Measurements from ENCODE around the gene STK32B. TPM values are rescaled to one million over a fixed set of nuclear protein-coding genes. Genes with fewer than 3 reads are reported as not detected.

Gene STK32B
- total and polyA plus RNA-seq, 2 of the 8 experiments (the other 6 are each of a cell fraction or from before 2014, with no cell fraction given): 2.3 to 2.5 TPM

DNA sequence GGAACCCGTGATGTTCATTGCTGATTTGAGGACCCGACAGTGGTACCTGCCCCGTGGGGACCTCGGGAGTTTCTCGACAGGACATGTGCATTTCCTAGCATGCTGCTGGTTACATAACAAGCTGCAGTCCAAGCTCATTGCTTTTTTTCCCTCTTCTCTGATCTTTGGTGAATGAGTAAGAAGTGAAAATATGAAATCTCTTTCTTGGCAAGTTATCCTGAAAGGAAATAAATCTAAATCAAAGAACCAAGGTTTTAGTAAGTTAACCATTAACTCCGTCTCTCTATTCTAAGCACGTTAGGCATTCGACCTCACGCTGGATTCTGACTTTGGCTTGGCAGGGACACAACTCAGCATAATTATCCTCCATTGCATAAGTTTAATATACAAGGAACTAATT, 86.6 kb downstream of the STK32B start:
- no peak overlapping the region for H2BK5ac ChIP-seq (ENCODE audit: low read depth, low read length)
- 90% methylated on average over 9 of the region's 9 CpGs; no CpG with 5 or more reads in 1 of the 2 experiments for WGBS, 2 experiments (ENCODE audit: extremely low coverage in 1 of 2, insufficient coverage in 1 of 2, insufficient read length in 1 of 2, insufficient replicate concordance in 2 of 2, low coverage in 1 of 2, low lambda C conversion rate in 2 of 2, missing lambda C conversion rate in 1 of 2)
- FAIRE-seq: no peak

More for the DNA sequence above, 86.6 kb downstream of the STK32B start:
- no peak for DNase-seq (ENCODE audit: low read depth in 1 of 2, low spot score in 2 of 2)
- Histone ChIP-seq H3K27me3 (replicated peaks in 1 of 4; ENCODE audit: control insufficient read depth in 3 of 4, extremely low read depth in 1 of 4, insufficient read depth in 3 of 4, low read length in 3 of 4) (no peaks in the 10 kb centered on the region), H2BK12ac (ENCODE audit: low read depth, low read length) (no peak overlapping the region), H3K9me3 (ENCODE audit: insufficient read depth in 2 of 2, low read depth in 1 of 2, low read length in 1 of 2) (no peaks in the 10 kb centered on the region), H4K91ac (replicated peaks; ENCODE audit: insufficient read length, low read length) (no peak overlapping the region), H3K36me3 (ENCODE audit: control insufficient read depth in 2 of 4, insufficient read depth in 4 of 4, low read length in 3 of 4) (no peaks in the 10 kb centered on the region), H3K23me2 (ENCODE audit: low read depth, low read length) (no peaks in the 10 kb centered on the region), H3K4me1 (replicated peaks in 1 of 4; ENCODE audit: control insufficient read depth in 3 of 4, insufficient read depth in 4 of 4, low read length in 3 of 4) (peaks cover 0 to 15% (median 7%) of the 10 kb centered on the region in 4 experiments; a peak in 4 of 7 replicates), H4K5ac (ENCODE audit: insufficient read length, low read depth, low read length) (no peak overlapping the region), H3K14ac (ENCODE audit: insufficient read length) (no peak overlapping the region), H3K23ac (ENCODE audit: insufficient read length) (no peak overlapping the region), H3K4me3 (ENCODE audit: extremely low read depth in 1 of 4, insufficient read depth in 2 of 4, low read depth in 3 of 4, low read length in 4 of 4) (no peak overlapping the region), H3K79me2 (ENCODE audit: control insufficient read depth in 1 of 2, insufficient read depth in 2 of 2, low read length in 2 of 2) (no peaks in the 10 kb centered on the region), H3K9ac (replicated peaks in 1 of 4; ENCODE audit: extremely low read depth in 1 of 4, low read depth in 3 of 4, low read length in 3 of 4) (no peak overlapping the region), H2AK5ac (ENCODE audit: low read depth, low read length) (no peak overlapping the region), H2AFZ (ENCODE audit: low read length) (no peak overlapping the region), H2BK15ac (ENCODE audit: low read length) (no peak overlapping the region), H3K56ac (replicated peaks; ENCODE audit: insufficient read length, low read depth, low read length) (no peak overlapping the region), H3K4ac (replicated peaks; ENCODE audit: insufficient read length, low read depth, low read length) (no peak overlapping the region), H4K8ac (ENCODE audit: extremely low read depth, insufficient read depth, low read length) (no peak overlapping the region), H2BK20ac (ENCODE audit: low read length) (no peak overlapping the region), H2BK120ac (replicated peaks; ENCODE audit: low read depth, low read length) (no peak overlapping the region), H3K18ac (ENCODE audit: extremely low read depth, low read length) (no peak overlapping the region), H3K79me1 (ENCODE audit: low read depth, low read length) (no peaks in the 10 kb centered on the region), H4K20me1 (replicated peaks in 1 of 2; ENCODE audit: control insufficient read depth in 1 of 2, insufficient read depth in 2 of 2, low read length in 2 of 2) (no peaks in the 10 kb centered on the region), H3K4me2 (ENCODE audit: insufficient read depth in 1 of 2, low read depth in 2 of 2, low read length in 2 of 2) (no peak overlapping the region), H3K27ac (ENCODE audit: low read depth, low read length) (no peak overlapping the region)
- ChIA-PET POLR2A (ENCODE audit: partially characterized antibody) (no interaction called here), CTCF (ENCODE audit: partially characterized antibody) (interaction anchor here (1.3 to 2.3 kb wide), 2 partner anchors 12 to 88 kb away, joined by 4 to 12 read pairs; no protein-coding TSS in a partner anchor)
- TF ChIP-seq TEAD4 (IDR thresholded peaks at IDR 0.05; ENCODE audit: low read depth, low read length): no peak
- no peak for TF ChIP-seq BRCA1 (IDR thresholded peaks at IDR 0.05; ENCODE audit: low read depth, low read length)
- no peak for TF ChIP-seq JUN (IDR thresholded peaks at IDR 0.05; ENCODE audit: low read depth, low read length)
- no peak for TF ChIP-seq FOSL1 (IDR thresholded peaks at IDR 0.05; ENCODE audit: insufficient read depth, low read depth, low read length)

Measured in H1 (cell line).